ENCODE measurements around the gene ANO2. TPM values are rescaled to one million over a fixed set of nuclear protein-coding genes. Genes with fewer than 3 reads are reported as not detected.

Gene ANO2
- total RNA-seq, 1 donor from 2014 or later: 2.6 TPM

DNA sequence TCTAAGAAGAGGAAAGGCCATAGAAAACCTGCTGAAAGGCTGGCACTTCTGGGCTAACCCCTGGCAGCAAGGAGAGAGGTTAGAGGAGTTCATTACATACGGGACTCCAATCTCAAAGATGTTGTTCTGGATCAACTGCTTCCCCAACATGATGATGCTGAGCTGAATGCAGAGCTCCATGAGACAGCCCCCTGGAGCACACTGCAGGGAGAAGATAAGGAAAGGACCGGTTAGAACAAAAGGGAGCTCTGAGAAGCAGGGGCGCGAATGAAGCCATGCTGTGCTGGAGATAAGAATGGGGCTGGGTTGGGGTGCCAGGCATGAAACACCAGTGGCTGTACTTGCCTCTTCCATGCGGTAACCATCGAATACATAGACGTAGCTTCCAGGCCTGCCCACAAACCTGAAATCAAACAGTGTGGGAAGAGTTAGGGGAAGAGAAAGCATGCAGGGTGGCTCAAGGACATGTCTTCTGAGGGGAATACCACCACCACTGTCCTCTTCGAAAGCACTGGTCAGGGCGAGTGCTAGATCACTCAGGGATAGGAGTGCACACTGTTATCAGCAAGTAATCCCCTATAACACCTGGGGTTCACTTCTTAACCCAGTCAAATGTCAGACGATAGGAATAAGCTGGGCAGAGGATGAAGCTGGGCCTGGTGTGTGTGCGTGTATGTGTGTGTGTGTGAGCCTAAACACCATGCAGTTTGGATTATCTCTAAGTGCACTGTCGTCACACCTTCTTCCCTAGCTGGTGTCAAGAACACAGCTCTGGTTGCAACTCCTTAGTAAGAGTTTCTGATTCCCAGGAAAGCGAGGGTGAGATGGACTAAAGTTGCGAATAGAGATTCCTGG lies 332.3 kb downstream of the ANO2 start:
- no peaks in the 10 kb centered on the region for H3K9me3 Mint-ChIP-seq
- no peaks in the 10 kb centered on the region for H3K4me1 Mint-ChIP-seq (ENCODE audit: unreplicated experiment)
- no peak for DNase-seq (ENCODE audit: extremely low spot score, unreplicated experiment)
- peaks cover 4% of the 10 kb centered on the region for H3K36me3 Mint-ChIP-seq
- no peak overlapping the region for H3K27ac Mint-ChIP-seq
- peaks cover 8% of the 10 kb centered on the region for H3K27me3 Mint-ChIP-seq
- H3K4me3 Mint-ChIP-seq: no peak overlapping the region
- TF ChIP-seq, protein P1, sequence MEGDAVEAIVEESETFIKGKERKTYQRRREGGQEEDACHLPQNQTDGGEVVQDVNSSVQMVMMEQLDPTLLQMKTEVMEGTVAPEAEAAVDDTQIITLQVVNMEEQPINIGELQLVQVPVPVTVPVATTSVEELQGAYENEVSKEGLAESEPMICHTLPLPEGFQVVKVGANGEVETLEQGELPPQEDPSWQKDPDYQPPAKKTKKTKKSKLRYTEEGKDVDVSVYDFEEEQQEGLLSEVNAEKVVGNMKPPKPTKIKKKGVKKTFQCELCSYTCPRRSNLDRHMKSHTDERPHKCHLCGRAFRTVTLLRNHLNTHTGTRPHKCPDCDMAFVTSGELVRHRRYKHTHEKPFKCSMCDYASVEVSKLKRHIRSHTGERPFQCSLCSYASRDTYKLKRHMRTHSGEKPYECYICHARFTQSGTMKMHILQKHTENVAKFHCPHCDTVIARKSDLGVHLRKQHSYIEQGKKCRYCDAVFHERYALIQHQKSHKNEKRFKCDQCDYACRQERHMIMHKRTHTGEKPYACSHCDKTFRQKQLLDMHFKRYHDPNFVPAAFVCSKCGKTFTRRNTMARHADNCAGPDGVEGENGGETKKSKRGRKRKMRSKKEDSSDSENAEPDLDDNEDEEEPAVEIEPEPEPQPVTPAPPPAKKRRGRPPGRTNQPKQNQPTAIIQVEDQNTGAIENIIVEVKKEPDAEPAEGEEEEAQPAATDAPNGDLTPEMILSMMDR (conservative IDR thresholded peaks at IDR 0.05): no peak

DNA sequence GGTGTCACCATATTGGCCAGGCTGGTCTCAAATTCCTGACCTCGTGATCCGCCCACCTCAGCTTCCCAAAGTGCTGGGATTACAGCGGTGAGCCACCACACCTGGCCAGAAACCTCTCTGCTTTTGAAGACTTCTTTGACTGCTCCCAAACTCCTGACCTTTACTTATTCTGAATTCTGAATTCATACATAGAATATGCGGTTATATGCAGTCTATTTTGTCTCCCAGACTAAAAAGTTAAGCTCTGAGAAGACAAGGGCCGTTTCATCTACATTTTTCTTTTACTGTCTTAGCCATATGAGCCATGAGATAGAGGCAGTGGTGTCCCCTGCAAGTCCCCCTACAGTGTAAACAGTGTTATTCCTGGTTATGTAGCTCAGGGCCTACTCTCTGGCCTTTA lies 333.9 kb downstream of the ANO2 start:
- Mint-ChIP-seq H3K4me1 (ENCODE audit: unreplicated experiment) (no peaks in the 10 kb centered on the region), H3K27ac (no peak overlapping the region), H3K36me3 (peaks cover 4% of the 10 kb centered on the region), H3K4me3 (no peak overlapping the region), H3K9me3 (no peaks in the 10 kb centered on the region), H3K27me3 (peaks cover 8% of the 10 kb centered on the region)
- DNase-seq (ENCODE audit: extremely low spot score, unreplicated experiment): no peak
- TF ChIP-seq, protein P1 (conservative IDR thresholded peaks at IDR 0.05): no peak

DNA sequence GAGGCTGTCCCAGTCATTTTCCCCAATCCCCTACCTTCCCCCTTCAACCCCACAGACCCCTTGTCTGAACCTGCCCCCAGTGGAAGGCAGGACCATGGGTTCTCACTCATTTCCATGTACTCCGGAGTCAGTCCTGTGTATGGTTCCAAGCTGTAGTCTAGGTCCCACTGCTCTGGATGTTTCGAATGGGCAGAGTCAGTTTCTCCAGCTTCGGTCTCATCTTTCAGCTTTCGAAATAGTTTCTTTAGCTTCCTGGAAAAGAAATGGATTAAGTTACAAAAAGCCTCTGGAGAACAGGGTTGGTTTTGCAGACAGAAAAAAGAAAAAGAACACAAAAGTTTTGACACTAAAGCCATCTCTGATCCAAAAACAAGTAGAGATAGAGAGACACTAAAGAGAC lies 345.7 kb downstream of the ANO2 start:
- Mint-ChIP-seq H3K4me1 (ENCODE audit: unreplicated experiment) (no peaks in the 10 kb centered on the region), H3K9me3 (peaks cover 8% of the 10 kb centered on the region), H3K27ac (no peak overlapping the region), H3K27me3 (peaks cover 16% of the 10 kb centered on the region), H3K4me3 (no peak overlapping the region), H3K36me3 (peaks cover 20% of the 10 kb centered on the region)
- TF ChIP-seq, protein P1 (conservative IDR thresholded peaks at IDR 0.05): no peak
- no peak for DNase-seq (ENCODE audit: extremely low spot score, unreplicated experiment)

DNA sequence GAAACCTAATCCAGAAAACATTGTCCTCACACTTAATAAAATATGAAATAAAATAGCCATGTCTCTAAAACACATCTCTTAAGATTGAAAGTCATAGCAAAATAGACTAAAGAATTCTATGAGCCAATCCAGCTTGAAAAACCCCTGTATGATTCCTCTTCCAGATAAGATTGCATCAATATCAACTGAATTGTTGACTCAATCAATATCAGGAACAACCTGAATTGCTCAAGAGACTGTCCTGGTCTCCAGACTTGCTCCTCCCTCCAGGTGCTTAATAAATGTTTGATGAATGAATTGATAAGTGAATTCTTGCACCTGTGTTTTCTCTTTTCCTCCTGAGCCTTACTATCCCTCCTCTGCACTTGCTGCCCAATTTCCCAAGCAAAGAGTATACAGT lies 351.1 kb downstream of the ANO2 start:
- Mint-ChIP-seq H3K4me1 (ENCODE audit: unreplicated experiment) (peaks cover 2% of the 10 kb centered on the region), H3K4me3 (no peak overlapping the region), H3K27me3 (peaks cover 18% of the 10 kb centered on the region), H3K9me3 (peaks cover 3% of the 10 kb centered on the region), H3K36me3 (peaks cover 24% of the 10 kb centered on the region), H3K27ac (no peak overlapping the region)
- TF ChIP-seq, protein P1 (conservative IDR thresholded peaks at IDR 0.05): no peak
- DNase-seq (ENCODE audit: extremely low spot score, unreplicated experiment): no peak

DNA sequence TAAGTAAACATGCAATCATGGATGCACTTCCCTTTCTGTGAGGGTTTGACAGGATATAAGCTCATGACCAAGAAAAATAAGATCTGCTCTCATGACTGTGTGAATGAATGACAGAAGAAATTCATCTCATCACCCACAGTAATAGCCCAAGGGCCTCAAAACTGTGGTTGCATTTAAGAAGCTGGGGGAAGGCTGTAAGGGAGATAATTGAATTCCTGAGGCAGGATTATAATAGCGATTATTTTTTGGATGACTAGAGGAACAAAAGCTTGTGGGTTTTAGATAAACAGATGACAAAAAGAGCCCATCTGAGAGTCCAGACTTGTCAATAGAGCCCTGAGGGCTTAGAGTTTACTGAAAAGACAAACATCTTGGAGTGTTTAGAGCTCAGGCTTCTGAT lies 352.0 kb downstream of the ANO2 start:
- no peak for DNase-seq (ENCODE audit: extremely low spot score, unreplicated experiment)
- Mint-ChIP-seq H3K36me3 (peaks cover 19% of the 10 kb centered on the region), H3K27ac (no peak overlapping the region), H3K4me1 (ENCODE audit: unreplicated experiment) (peaks cover 7% of the 10 kb centered on the region), H3K9me3 (peaks cover 3% of the 10 kb centered on the region), H3K27me3 (peaks cover 13% of the 10 kb centered on the region), H3K4me3 (no peak overlapping the region)
- TF ChIP-seq, protein P1 (conservative IDR thresholded peaks at IDR 0.05): no peak

All from type B pancreatic cell (in vitro differentiated cells).